Cardiac muscle cell (in vitro differentiated cells and primary cell): ENCODE results near the gene RAPGEF4. TPM values are rescaled to one million over a fixed set of nuclear protein-coding genes. Genes with fewer than 3 reads are reported as not detected.

ENCODE experiments used
- DNase-seq, 2 donors: peaks; one replicate each; pipeline versions ENCODE4 v3.0.0 to v3.0.0-alpha.2; 2010 to 2017; ENCODE audit warnings: low read depth in 1 of 2, low spot score in 1 of 2
- H3K27ac ChIP-seq: fragments of 200-600 bp; sonication (generic); 2 replicates; pipeline ENCODE4 v1.5.1; 2016
- H3K27me3 ChIP-seq: fragments of 200-600 bp; sonication (generic); 2 replicates; pipeline ENCODE4 v1.6.0; 2016; ENCODE audit warnings: control low read depth
- H3K36me3 ChIP-seq: fragments of 200-600 bp; sonication (generic); 2 replicates; pipeline ENCODE4 v1.5.1; 2016; ENCODE audit warnings: control low read depth
- H3K4me1 ChIP-seq: fragments of 200-600 bp; sonication (generic); 2 replicates; pipeline ENCODE4 v1.8.1; 2017; ENCODE audit warnings: low read depth, mild to moderate bottlenecking, mixed run types
- H3K4me3 ChIP-seq: fragments of 200-600 bp; sonication (generic); 2 replicates; pipeline ENCODE4 v1.5.1; 2016; ENCODE audit warnings: mild to moderate bottlenecking
- H3K9me3 ChIP-seq: fragments of 200-600 bp; sonication (generic); 2 replicates; pipeline ENCODE4 v1.5.1; 2017; ENCODE audit warnings: low read depth, mild to moderate bottlenecking, control low read depth
- polyA plus RNA-seq: library from polyadenylated mRNA; unstranded; fragments of >200 nt; fragmentation: Nextera tagmentation; extraction: Ambion mirVana; gene quantifications from 2 replicates; pipeline ENCODE4 v1.2.1, GENCODE V29; 2016
- total RNA-seq: library from RNA; depleted of rRNA; stranded (reverse); fragments of >200 nt; gene quantifications from 2 replicates; pipeline ENCODE4 v1.2.3, GENCODE V29; 2016
- TF ChIP-seq, protein P1 (sequence below): IDR thresholded peaks from 2 replicates; pipeline ENCODE4 v1.5.1; 2012; ENCODE audit warnings: low read depth, mild to moderate bottlenecking, low read length

The RAPGEF4 gene
- total and polyA plus RNA-seq, 2 experiments from 2014 or later = 5.3 to 21.2 TPM

DNA sequence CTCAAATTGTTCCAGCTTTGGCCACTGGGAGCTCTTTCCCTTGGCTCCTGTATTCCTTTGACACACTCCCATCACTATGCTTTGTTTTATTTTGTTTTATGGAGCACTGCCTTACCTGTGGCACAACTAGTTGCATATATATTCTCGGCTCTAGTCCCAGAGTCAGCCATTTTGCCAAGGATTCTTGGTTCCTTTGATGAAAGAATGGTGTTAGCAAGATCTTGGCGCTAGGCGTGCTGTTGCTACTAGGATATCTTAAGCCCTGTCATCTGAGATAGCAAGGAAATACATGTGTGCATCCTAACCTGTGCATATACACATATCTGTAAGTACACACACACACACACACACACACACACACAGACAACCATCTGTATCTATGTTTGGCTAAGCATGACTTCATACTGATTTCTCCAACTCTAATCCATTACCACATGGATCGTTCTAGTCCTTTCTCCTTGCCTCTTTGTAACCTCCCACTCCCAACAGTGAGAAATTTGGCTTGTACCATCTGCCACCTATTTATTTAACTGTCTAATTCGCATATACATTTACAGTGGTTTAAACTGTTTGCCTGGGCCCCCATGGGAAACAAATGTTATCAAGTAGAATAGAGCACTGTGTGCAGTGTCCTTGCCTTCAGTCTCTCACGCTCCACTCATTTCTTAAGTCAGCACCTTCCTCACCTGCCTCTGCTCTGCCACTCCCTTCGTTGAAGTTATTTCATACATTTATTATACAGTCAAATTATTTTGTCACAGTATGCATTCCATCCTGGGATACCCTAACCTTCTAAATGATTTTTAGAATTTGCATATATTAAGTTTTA lies 202.5 kb downstream of the RAPGEF4 start:
- Histone ChIP-seq H3K27ac (no peak overlapping the region), H3K4me1 (no peaks in the 10 kb centered on the region), H3K4me3 (no peak overlapping the region), H3K9me3 (no peaks in the 10 kb centered on the region), H3K27me3 (no peaks in the 10 kb centered on the region), H3K36me3 (no peaks in the 10 kb centered on the region)
- TF ChIP-seq, protein P1, sequence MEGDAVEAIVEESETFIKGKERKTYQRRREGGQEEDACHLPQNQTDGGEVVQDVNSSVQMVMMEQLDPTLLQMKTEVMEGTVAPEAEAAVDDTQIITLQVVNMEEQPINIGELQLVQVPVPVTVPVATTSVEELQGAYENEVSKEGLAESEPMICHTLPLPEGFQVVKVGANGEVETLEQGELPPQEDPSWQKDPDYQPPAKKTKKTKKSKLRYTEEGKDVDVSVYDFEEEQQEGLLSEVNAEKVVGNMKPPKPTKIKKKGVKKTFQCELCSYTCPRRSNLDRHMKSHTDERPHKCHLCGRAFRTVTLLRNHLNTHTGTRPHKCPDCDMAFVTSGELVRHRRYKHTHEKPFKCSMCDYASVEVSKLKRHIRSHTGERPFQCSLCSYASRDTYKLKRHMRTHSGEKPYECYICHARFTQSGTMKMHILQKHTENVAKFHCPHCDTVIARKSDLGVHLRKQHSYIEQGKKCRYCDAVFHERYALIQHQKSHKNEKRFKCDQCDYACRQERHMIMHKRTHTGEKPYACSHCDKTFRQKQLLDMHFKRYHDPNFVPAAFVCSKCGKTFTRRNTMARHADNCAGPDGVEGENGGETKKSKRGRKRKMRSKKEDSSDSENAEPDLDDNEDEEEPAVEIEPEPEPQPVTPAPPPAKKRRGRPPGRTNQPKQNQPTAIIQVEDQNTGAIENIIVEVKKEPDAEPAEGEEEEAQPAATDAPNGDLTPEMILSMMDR = no peak
- DNase-seq = no peak

DNA sequence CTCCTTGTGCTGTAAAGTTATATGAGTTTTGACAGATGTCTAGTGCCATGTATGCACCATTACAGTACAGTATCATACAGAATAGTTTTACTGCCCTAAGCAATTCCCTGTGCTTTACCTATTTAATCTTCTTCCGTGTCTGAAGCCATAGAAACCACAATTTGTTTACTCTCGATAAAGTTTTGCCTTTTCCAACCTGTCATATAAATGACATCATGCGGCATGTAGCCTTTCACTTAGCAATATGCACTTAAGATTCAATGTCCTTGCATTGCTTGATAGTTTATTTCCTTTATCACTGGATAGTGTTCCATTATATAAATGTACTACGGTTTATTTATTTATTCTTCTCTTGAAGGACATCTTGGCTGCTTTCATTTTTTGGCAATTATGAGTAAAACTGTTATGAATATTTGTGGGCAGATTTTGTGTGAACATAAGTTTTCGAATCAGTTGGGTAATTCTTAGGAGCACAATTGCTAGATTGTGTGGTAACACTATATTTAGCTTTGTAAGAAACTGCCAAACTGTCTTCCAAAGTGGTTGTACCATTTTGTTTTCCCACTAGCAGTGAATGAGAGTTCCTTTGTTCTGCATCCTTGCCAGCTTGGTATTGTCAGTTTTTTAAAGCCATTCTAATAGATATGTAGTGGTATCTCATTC lies 203.2 kb downstream of the RAPGEF4 start:
- Histone ChIP-seq H3K36me3 (no peaks in the 10 kb centered on the region), H3K27ac (no peak overlapping the region), H3K4me1 (no peaks in the 10 kb centered on the region), H3K9me3 (no peaks in the 10 kb centered on the region), H3K4me3 (no peak overlapping the region), H3K27me3 (no peaks in the 10 kb centered on the region)
- peak in 1 of 2 donors; percentile 42 for DNase-seq
- TF ChIP-seq, protein P1 = no peak

DNA sequence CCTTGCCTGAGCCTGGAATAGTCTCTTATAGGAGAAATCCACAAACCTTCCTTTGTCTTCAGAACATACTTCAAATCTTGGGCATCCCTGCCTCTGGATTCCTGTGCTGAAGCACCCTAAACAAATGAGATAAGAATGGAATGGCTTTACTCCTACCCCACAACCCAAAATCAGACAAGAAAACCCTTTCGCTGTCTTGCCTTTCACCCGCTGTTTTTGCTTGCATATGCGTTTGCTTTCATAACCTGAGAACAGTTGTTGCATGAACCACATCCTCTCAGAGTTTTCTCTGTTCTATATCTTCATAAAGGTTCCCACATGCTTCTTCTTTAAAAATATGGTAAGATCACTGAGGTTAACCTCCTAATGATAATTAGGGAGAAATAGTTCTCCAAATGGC lies 207.9 kb downstream of the RAPGEF4 start:
- Histone ChIP-seq H3K36me3 (no peaks in the 10 kb centered on the region), H3K27me3 (no peaks in the 10 kb centered on the region), H3K9me3 (no peaks in the 10 kb centered on the region), H3K27ac (no peak overlapping the region), H3K4me1 (no peaks in the 10 kb centered on the region), H3K4me3 (no peak overlapping the region)
- no peak for DNase-seq
- TF ChIP-seq, protein P1 = no peak

DNA sequence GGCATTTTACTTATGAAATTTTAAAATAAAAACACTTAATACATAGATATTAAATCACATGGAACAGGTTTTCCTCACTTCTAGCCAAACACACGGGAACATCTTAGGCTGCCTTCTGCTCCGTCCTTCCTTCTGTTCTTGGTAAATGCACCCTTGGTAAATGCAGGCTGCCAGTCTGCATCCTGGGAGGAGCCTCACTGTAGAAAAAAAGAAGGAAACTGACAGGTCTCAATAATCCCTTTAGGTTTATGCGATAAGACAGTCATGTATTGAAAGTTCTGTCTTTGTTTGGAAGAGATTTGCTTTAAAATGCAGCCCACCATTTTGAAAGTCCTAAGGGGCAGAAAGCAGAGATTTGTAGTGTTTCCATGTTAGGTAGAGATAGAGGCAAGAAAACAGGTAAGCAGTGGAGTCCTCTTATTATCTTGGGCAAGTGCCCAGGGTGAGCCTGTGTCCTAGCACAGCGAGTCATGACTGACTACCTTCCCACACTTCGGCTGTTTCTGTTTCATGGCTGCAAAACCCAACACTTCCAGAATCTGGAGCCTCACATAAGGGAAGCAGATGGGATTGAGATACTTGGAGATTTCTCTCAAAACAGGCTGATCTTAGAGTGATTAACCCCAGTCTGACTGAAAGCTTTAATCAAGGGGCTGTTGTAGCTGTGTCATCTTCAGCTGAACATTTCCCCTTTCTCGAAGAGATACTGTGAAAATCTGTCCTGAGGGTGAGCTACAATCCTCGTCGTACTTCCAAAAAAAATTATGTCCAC lies 208.6 kb downstream of the RAPGEF4 start:
- H3K36me3 ChIP-seq = no peaks in the 10 kb centered on the region
- H3K4me3 ChIP-seq = no peak overlapping the region
- H3K4me1 ChIP-seq = no peaks in the 10 kb centered on the region
- no peak overlapping the region for H3K27ac ChIP-seq
- no peaks in the 10 kb centered on the region for H3K27me3 ChIP-seq
- no peak for DNase-seq
- TF ChIP-seq, protein P1 = no peak
- H3K9me3 ChIP-seq = no peaks in the 10 kb centered on the region

DNA sequence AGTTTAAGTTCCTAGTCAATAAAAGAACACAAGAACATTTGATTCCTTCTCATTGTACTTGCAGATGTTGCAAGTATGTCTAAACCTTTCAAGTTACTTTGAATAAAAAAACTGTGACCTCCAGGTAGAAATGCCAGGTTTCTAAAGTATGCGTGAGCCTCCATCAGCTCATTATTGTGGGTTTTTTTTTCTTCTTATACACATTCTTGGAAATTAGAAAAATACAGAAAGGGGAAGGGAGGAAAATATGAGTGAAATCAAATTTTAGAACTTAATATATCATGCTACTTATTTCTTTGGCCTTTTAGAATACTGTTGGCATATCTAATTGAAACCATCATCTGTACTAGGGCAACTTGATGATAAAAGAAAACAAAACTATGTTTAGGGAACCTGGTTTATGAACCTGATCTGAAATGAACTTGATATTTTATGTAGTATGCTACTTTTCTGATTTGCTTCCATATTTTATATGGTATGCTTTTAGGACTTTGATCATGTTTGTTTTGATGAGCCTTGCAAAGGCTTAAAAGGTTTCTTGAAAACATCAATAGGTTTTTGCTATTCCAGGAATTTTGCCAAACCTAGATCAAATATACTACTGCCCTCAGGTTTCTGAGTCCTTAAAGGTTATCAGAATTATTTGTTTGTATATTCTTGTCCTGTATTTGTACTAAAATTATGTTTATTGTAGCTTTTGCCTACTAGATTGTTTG lies 209.3 kb downstream of the RAPGEF4 start:
- no peaks in the 10 kb centered on the region for H3K27me3 ChIP-seq
- H3K4me1 ChIP-seq = no peaks in the 10 kb centered on the region
- no peak for DNase-seq
- H3K9me3 ChIP-seq = no peaks in the 10 kb centered on the region
- no peak overlapping the region for H3K4me3 ChIP-seq
- H3K36me3 ChIP-seq = no peaks in the 10 kb centered on the region
- TF ChIP-seq, protein P1 = no peak
- H3K27ac ChIP-seq = no peak overlapping the region
